Testis (tissue), 2 donors: ENCODE measurements around the gene KRT6B.

Source experiments
- CTCF ChIP-seq, 3 experiments: fragments of 450-650 bp in 2 of 3; fragments of 200-600 bp in 1 of 3; sonication (generic) in 1 of 3; IDR thresholded peaks; one replicate each; pipeline ENCODE4 v1.5.1; 2016 to 2019; ENCODE audit warnings: antibody characterized with exemption in 3 of 3, mild to moderate bottlenecking in 2 of 3, moderate library complexity in 1 of 3
- POLR2A ChIP-seq: fragments of 450-650 bp; IDR thresholded peaks from one replicate; pipeline ENCODE4 v1.6.1; 2017; ENCODE audit warnings: antibody characterized with exemption, mild to moderate bottlenecking, moderate library complexity

GRCh38 chr12:52436828-52437474 lies 15.0 kb downstream of the KRT6B start:
- TF ChIP-seq CTCF (IDR thresholded peaks at IDR 0.05) = no peak
- TF ChIP-seq POLR2A = no peak
